ENCODE data around the gene ZNF460. TPM values are rescaled to one million over a fixed set of nuclear protein-coding genes. Genes with fewer than 3 reads are reported as not detected.
A peak's percentile ranks its signal among the peaks of the same experiment; 100 is the strongest.

Gene ZNF460
- total RNA-seq, 2 experiments from 2014 or later = 43.9 to 46.6 TPM

- DNase-seq (peak; percentile 96), ATAC-seq (peak; percentile 97)
- CTCF ChIA-PET = no interaction called here
- H3K27ac Mint-ChIP-seq = peak within 1 kb of the TSS; percentile 97
- peaks cover 20% of the 10 kb centered on the region for H3K27me3 Mint-ChIP-seq (ENCODE audit: low read depth)
- POLR2A ChIA-PET = interaction anchor here (0.6 to 1.6 kb wide), 7 partner anchors 9 to 238 kb away, joined by 3 to 7 read pairs (median 3); partner anchors contain the start of genes ZNF304 and ZNF460
- peaks cover 3% of the 10 kb centered on the region for H3K9me3 Mint-ChIP-seq (ENCODE audit: insufficient read depth)
- peaks cover 42% of the 10 kb centered on the region for H3K36me3 Mint-ChIP-seq (ENCODE audit: low read depth)
- H3K4me1 Mint-ChIP-seq (ENCODE audit: low read depth) = peaks cover 29% of the 10 kb centered on the region
- peak within 1 kb of the TSS; percentile 92 for H3K4me3 Mint-ChIP-seq
These were observed 40.1 kb downstream of the ZNF460 start, which contains the start of gene ZNF543 for GRCh38 chr19:57320180-57321084. Gene ZNF543, plus strand, starts transcription at chr19:57320472. Its CDS starts 382 bp downstream, at chr19:57320854.

GRCh38 chr19:57321116-57321515 lies 40.8 kb downstream of the ZNF460 start:
- DNase-seq (no peak), ATAC-seq (no peak)
- Mint-ChIP-seq H3K4me1 (ENCODE audit: low read depth) (peaks cover 29% of the 10 kb centered on the region), H3K36me3 (ENCODE audit: low read depth) (peaks cover 48% of the 10 kb centered on the region), H3K27me3 (ENCODE audit: low read depth) (peaks cover 13% of the 10 kb centered on the region), H3K27ac (peak overlapping the region; percentile 97), H3K9me3 (ENCODE audit: insufficient read depth) (peaks cover 3% of the 10 kb centered on the region), H3K4me3 (peak overlapping the region; percentile 92)
- POLR2A ChIA-PET = interaction anchor here (0.6 to 1.6 kb wide), 6 partner anchors 30 to 237 kb away, joined by 3 to 7 read pairs (median 3); partner anchors contain the start of genes ZNF304, ZNF460 and ZNF773
- CTCF ChIA-PET = no interaction called here

DNA sequence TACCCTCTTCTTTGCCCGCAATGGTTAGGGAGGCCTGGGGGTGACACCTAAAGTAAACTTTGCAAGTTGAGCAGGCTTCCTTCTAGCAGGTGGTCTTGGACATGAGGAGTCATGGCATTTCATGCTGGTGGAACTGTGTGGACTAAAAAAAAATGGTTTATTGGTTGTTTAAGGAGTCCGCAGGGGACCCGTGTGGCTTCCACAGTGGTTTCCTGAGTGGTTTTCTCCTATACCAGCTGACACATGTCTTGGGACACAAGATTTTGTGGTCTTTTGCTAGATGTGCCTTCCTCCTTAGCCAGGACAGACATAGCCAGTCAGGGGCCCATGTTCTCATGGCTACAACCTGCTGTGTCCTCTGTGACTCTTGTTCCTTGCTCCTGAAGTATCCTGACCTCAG lies 41.5 kb downstream of the ZNF460 start:
- ChIA-PET POLR2A (interaction anchor here (0.9 to 1.6 kb wide), 3 partner anchors 42 to 178 kb away, joined by 3 to 7 read pairs (median 3); partner anchors contain the start of genes ZNF460 and ZNF773), CTCF (no interaction called here)
- peaks cover 29% of the 10 kb centered on the region for H3K4me1 Mint-ChIP-seq (ENCODE audit: low read depth)
- no peak for DNase-seq
- peaks cover 55% of the 10 kb centered on the region for H3K36me3 Mint-ChIP-seq (ENCODE audit: low read depth)
- peak overlapping the region; percentile 92 for H3K4me3 Mint-ChIP-seq
- peak overlapping the region; percentile 97 for H3K27ac Mint-ChIP-seq
- no peak for ATAC-seq
- peaks cover 8% of the 10 kb centered on the region for H3K27me3 Mint-ChIP-seq (ENCODE audit: low read depth)
- peaks cover 6% of the 10 kb centered on the region for H3K9me3 Mint-ChIP-seq (ENCODE audit: insufficient read depth)

DNA sequence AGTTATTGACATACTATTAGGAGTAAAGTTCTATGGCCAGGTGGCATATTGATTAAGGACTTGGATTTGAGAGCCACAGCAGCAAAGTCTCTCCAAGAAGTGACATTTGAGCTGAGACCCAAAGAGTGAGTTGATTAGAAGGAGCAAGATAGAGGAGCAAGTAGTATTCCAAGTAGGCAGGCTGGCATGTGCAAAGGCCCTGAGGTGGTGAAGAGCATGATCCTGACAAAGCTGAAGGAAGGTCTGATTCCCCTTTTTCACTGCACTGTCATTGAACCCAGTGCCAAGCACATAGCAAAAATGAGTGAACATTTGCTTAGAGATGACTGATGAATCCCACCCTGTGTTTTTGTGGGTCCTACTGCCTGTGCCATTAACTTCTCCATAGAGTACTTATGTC lies 44.7 kb downstream of the ZNF460 start:
- H3K36me3 Mint-ChIP-seq (ENCODE audit: low read depth) = peaks cover 80% of the 10 kb centered on the region
- DNase-seq (no peak), ATAC-seq (no peak)
- peaks cover 23% of the 10 kb centered on the region for H3K4me1 Mint-ChIP-seq (ENCODE audit: low read depth)
- H3K27me3 Mint-ChIP-seq (ENCODE audit: low read depth) = no peaks in the 10 kb centered on the region
- ChIA-PET CTCF (no interaction called here), POLR2A (no interaction called here)
- H3K27ac Mint-ChIP-seq = no peak overlapping the region
- H3K4me3 Mint-ChIP-seq = no peak overlapping the region
- peaks cover 10% of the 10 kb centered on the region for H3K9me3 Mint-ChIP-seq (ENCODE audit: insufficient read depth)

- peaks cover 14% of the 10 kb centered on the region for H3K9me3 Mint-ChIP-seq (ENCODE audit: insufficient read depth)
These were observed 47.7 kb downstream of the ZNF460 start for GRCh38 chr19:57327993-57328392.

GRCh38 chr19:57334191-57334590 lies 53.9 kb downstream of the ZNF460 start:
- H3K36me3 Mint-ChIP-seq (ENCODE audit: low read depth) = peaks cover 35% of the 10 kb centered on the region
- CTCF ChIA-PET = no interaction called here

More at GRCh38 chr19:57327993-57328392, 47.7 kb downstream of the ZNF460 start:
- DNase-seq = no peak
- Mint-ChIP-seq H3K4me1 (ENCODE audit: low read depth) (no peaks in the 10 kb centered on the region), H3K4me3 (no peak overlapping the region), H3K27ac (no peak overlapping the region), H3K36me3 (ENCODE audit: low read depth) (peaks cover 79% of the 10 kb centered on the region), H3K27me3 (ENCODE audit: low read depth) (no peaks in the 10 kb centered on the region)
- no peak for ATAC-seq
- CTCF ChIA-PET = no interaction called here
- POLR2A ChIA-PET = no interaction called here

GRCh38 chr19:57338877-57339276 lies 58.6 kb downstream of the ZNF460 start:
- H3K36me3 Mint-ChIP-seq (ENCODE audit: low read depth) = peaks cover 16% of the 10 kb centered on the region
- DNase-seq (no peak), ATAC-seq (no peak)
- H3K27me3 Mint-ChIP-seq (ENCODE audit: low read depth) = no peaks in the 10 kb centered on the region
- ChIA-PET POLR2A (no interaction called here), CTCF (no interaction called here)
- no peaks in the 10 kb centered on the region for H3K4me1 Mint-ChIP-seq (ENCODE audit: low read depth)
- no peak overlapping the region for H3K27ac Mint-ChIP-seq
- H3K4me3 Mint-ChIP-seq = no peak overlapping the region
- H3K9me3 Mint-ChIP-seq (ENCODE audit: insufficient read depth) = peaks cover 17% of the 10 kb centered on the region

More at GRCh38 chr19:57334191-57334590, 53.9 kb downstream of the ZNF460 start:
- Mint-ChIP-seq H3K4me3 (no peak overlapping the region), H3K9me3 (ENCODE audit: insufficient read depth) (peaks cover 18% of the 10 kb centered on the region), H3K4me1 (ENCODE audit: low read depth) (no peaks in the 10 kb centered on the region), H3K27ac (no peak overlapping the region), H3K27me3 (ENCODE audit: low read depth) (no peaks in the 10 kb centered on the region)
- DNase-seq (no peak), ATAC-seq (no peak)
- POLR2A ChIA-PET = no interaction called here

- Mint-ChIP-seq H3K27me3 (ENCODE audit: low read depth) (no peaks in the 10 kb centered on the region), H3K4me3 (no peak overlapping the region), H3K36me3 (ENCODE audit: low read depth) (peaks cover 5% of the 10 kb centered on the region), H3K9me3 (ENCODE audit: insufficient read depth) (peaks cover 4% of the 10 kb centered on the region), H3K4me1 (ENCODE audit: low read depth) (no peaks in the 10 kb centered on the region), H3K27ac (no peak overlapping the region)
- ATAC-seq = no peak
- CTCF ChIA-PET = no interaction called here
- POLR2A ChIA-PET = interaction anchor here (0.6 kb wide), 1 partner anchor 705 kb away, joined by 3 read pairs; no protein-coding TSS in a partner anchor
- no peak for DNase-seq
These were observed 62.3 kb downstream of the ZNF460 start for GRCh38 chr19:57342582-57342981.

Other genes with a start within 250 kb of the ZNF460 start
- not detected for gene USP29, start 160.5 kb upstream of the ZNF460 start, total RNA-seq
- gene ZIM3, start 135.3 kb upstream of the ZNF460 start, total RNA-seq = not detected
- gene DUXA, start 113.0 kb upstream of the ZNF460 start, total RNA-seq = not detected
- gene ZNF264, start 89.0 kb upstream of the ZNF460 start, total RNA-seq = 10 to 100 TPM; 34.1 to 35.1 TPM
- 1 to 10 TPM in 1 of 2 experiments, under 1 TPM in 1; 0.94 to 1.3 TPM for gene AURKC, start 49.5 kb upstream of the ZNF460 start, total RNA-seq
- gene ZNF805, start 39.9 kb upstream of the ZNF460 start, total RNA-seq = 1 to 10 TPM; 9.8 to 9.9 TPM
- 1 to 10 TPM; 7.0 to 7.5 TPM for gene ZNF543, start 40.0 kb downstream of the ZNF460 start, total RNA-seq
- 1 to 10 TPM; 8.5 to 9.1 TPM for gene ZNF304, start 70.8 kb downstream of the ZNF460 start, total RNA-seq
- gene TRAPPC2B, start 83.1 kb downstream of the ZNF460 start, total RNA-seq = 1 to 10 TPM; 8.5 to 8.6 TPM
- gene ZNF547, start 83.1 kb downstream of the ZNF460 start, total RNA-seq = 1 to 10 TPM; 4.2 to 4.4 TPM
- 10 to 100 TPM; 27.4 to 28.0 TPM for gene ZNF548, start 109.4 kb downstream of the ZNF460 start, total RNA-seq
- 10 to 100 TPM; 11.6 to 12.2 TPM for gene ZNF17, start 130.7 kb downstream of the ZNF460 start, total RNA-seq
- gene ZNF749, start 154.8 kb downstream of the ZNF460 start, total RNA-seq = 10 to 100 TPM; 13.7 to 19.6 TPM
- under 1 TPM; 0.16 TPM for gene VN1R1, start 176.7 kb downstream of the ZNF460 start, total RNA-seq
- 1 to 10 TPM; 7.6 to 9.1 TPM for gene ZNF772, start 197.1 kb downstream of the ZNF460 start, total RNA-seq
- gene ZNF419, start 207.3 kb downstream of the ZNF460 start, total RNA-seq = 10 to 100 TPM; 10.0 to 10.9 TPM
- gene ZNF773, start 219.5 kb downstream of the ZNF460 start, total RNA-seq = 1 to 10 TPM; 8.3 to 8.4 TPM
- gene ZNF549, start 246.9 kb downstream of the ZNF460 start, total RNA-seq = 1 to 10 TPM; 7.5 to 7.8 TPM

Measured in activated CD8-positive, alpha-beta T cell treated with anti-CD3 and anti-CD28 coated beads, Interleukin-2, amount 10 ng/mL, durations not matched to agents 7 days and 5 days (primary cell).